SK-N-SH (cell line): ENCODE measurements around the gene ABCB9. TPM values are rescaled to one million over a fixed set of nuclear protein-coding genes. Genes with fewer than 3 reads are reported as not detected.

Experiments used
- CTCF ChIA-PET: fragments of 300-600, 350-600 bp; formaldehyde crosslinking; extraction: SDS; loops from one replicate; lab custom pipeline; 2021; lab: Yijun Ruan, JAX
- POLR2A ChIA-PET: fragments of 350-600 bp; sonication (Branson Sonifier 250); formaldehyde crosslinking; extraction: SDS; loops from one replicate; lab custom pipeline; 2020; ENCODE audit warnings: antibody characterized with exemption, inconsistent platforms; lab: Yijun Ruan, JAX
- DNase-seq: peaks from one replicate; pipeline ENCODE4 v3.0.0; 2012
- H2AFZ ChIP-seq: fragments of 200-600 bp; sonication (generic); 2 replicates; pipeline ENCODE4 v1.8.1; 2016; ENCODE audit warnings: antibody characterized with exemption, mild to moderate bottlenecking, low read depth
- H3F3A ChIP-seq: fragments of 200-600 bp; sonication (generic); replicated peaks from 2 replicates; pipeline ENCODE3; 2016; ENCODE audit warnings: antibody characterized with exemption, mild to moderate bottlenecking; ENCODE audit not compliant: insufficient read depth
- H3K27ac ChIP-seq, 2 experiments: fragments of 200-500 bp in 1 of 2; fragments of 200-600 bp in 1 of 2; sonication (Bioruptor generic) in 1 of 2; sonication (generic), shearing (Covaris generic) in 1 of 2; 2 replicates each; pipeline versions ENCODE4 v1.5.1 to v1.6.1; 2014 to 2016; ENCODE audit warnings: low read depth in 2 of 2, inconsistent platforms in 1 of 2, low read length in 1 of 2, mild to moderate bottlenecking in 1 of 2, mixed read lengths in 1 of 2
- H3K27me3 ChIP-seq: fragments of 200-600 bp; sonication (generic), shearing (Covaris generic); 2 replicates; pipeline ENCODE4 v1.6.1; 2016; ENCODE audit warnings: mixed run types; ENCODE audit not compliant: insufficient read depth
- H3K36me3 ChIP-seq, 2 experiments: fragments of 200-500 bp in 1 of 2; fragments of 200-600 bp in 1 of 2; sonication (Bioruptor generic) in 1 of 2; sonication (generic) in 1 of 2; replicated peaks in 1 of 2; 2 replicates each; pipeline versions ENCODE3 to v1.5.1; 2014 to 2016; ENCODE audit warnings: low read length in 1 of 2, mild to moderate bottlenecking in 1 of 2; ENCODE audit not compliant: insufficient read depth in 2 of 2, control insufficient read depth in 1 of 2
- H3K4me1 ChIP-seq, 2 experiments: fragments of 200-500 bp in 1 of 2; fragments of 200-600 bp in 1 of 2; sonication (Bioruptor generic) in 1 of 2; sonication (generic), shearing (Covaris generic) in 1 of 2; 2 replicates each; pipeline versions ENCODE4 v1.5.1 to v1.6.1; 2014 to 2016; ENCODE audit warnings: low read depth in 1 of 2, low read length in 1 of 2, mixed run types in 1 of 2; ENCODE audit not compliant: insufficient read depth in 2 of 2, control insufficient read depth in 1 of 2
- H3K4me2 ChIP-seq: fragments of 200-600 bp; sonication (generic), shearing (Covaris generic); 2 replicates; pipeline ENCODE4 v1.6.1; 2017; ENCODE audit warnings: mixed run types
- H3K4me3 ChIP-seq, 2 experiments: fragments of 200-500 bp in 1 of 2; fragments of 200-600 bp in 1 of 2; sonication (Bioruptor generic) in 1 of 2; sonication (generic), shearing (Covaris generic) in 1 of 2; 2 replicates each; pipeline versions ENCODE4 v1.5.1 to v1.8.1; 2014 to 2016; ENCODE audit warnings: low read depth in 2 of 2, inconsistent platforms in 1 of 2, low read length in 1 of 2, mild to moderate bottlenecking in 1 of 2, mixed read lengths in 1 of 2, moderate library complexity in 1 of 2
- H3K79me2 ChIP-seq: fragments of 200-600 bp; sonication (generic); 2 replicates; pipeline ENCODE4 v1.8.1; 2017; ENCODE audit warnings: mild to moderate bottlenecking; ENCODE audit not compliant: insufficient read depth
- H3K9ac ChIP-seq: fragments of 200-600 bp; sonication (generic); 2 replicates; pipeline ENCODE4 v1.6.1; 2017; ENCODE audit warnings: mixed run types
- H3K9me2 ChIP-seq: fragments of 200-600 bp; sonication (generic); 2 replicates; pipeline ENCODE4 v1.6.1; 2017; ENCODE audit warnings: mixed run types
- H3K9me3 ChIP-seq: fragments of 200-600 bp; sonication (generic); 2 replicates; pipeline ENCODE4 v1.6.1; 2017; ENCODE audit warnings: mixed run types, mild to moderate bottlenecking, moderate library complexity
- H4K20me1 ChIP-seq: fragments of 200-600 bp; sonication (generic); 2 replicates; pipeline ENCODE4 v1.6.1; 2017; ENCODE audit warnings: mild to moderate bottlenecking, mixed run types; ENCODE audit not compliant: insufficient read depth
- ELF1 ChIP-seq: IDR thresholded peaks from 2 replicates; pipeline ENCODE4 v1.4.0; 2012
- EP300 ChIP-seq, 2 experiments: IDR thresholded peaks; 2 replicates each; pipeline versions ENCODE4 v1.4.0 to v1.6.1; 2012; ENCODE audit warnings: borderline replicate concordance in 1 of 2, low read depth in 1 of 2, low read length in 1 of 2
- EZH2phosphoT487 ChIP-seq: fragments of 200-600 bp; sonication (generic); IDR thresholded peaks from 2 replicates; pipeline ENCODE4 v1.6.1; 2017; ENCODE audit warnings: low read depth, mixed run types, mild to moderate bottlenecking, antibody characterized with exemption, moderate library complexity, borderline replicate concordance
- FOXJ3 ChIP-seq: sonication (generic); formaldehyde crosslinking; IDR thresholded peaks from 2 replicates; pipeline ENCODE4 v1.5.1; 2020; ENCODE audit warnings: mild to moderate bottlenecking, missing genetic modification reagents
- FOXM1 ChIP-seq: IDR thresholded peaks from 2 replicates; pipeline ENCODE4 v1.4.0; 2012; ENCODE audit warnings: low read depth, mild to moderate bottlenecking
- GABPA ChIP-seq: IDR thresholded peaks from 2 replicates; pipeline ENCODE4 v1.4.0; 2012; ENCODE audit warnings: low read depth, mild to moderate bottlenecking
- GATA2 ChIP-seq: sonication (generic); formaldehyde crosslinking; IDR thresholded peaks from 2 replicates; pipeline ENCODE4 v1.5.0; 2020; ENCODE audit warnings: mild to moderate bottlenecking, missing genetic modification reagents
- JUND ChIP-seq: IDR thresholded peaks from 2 replicates; pipeline ENCODE4 v1.4.0; 2012
- MAX ChIP-seq: IDR thresholded peaks from 2 replicates; pipeline ENCODE4 v1.4.0; 2012; ENCODE audit warnings: low read depth
- PBX3 ChIP-seq: IDR thresholded peaks from 2 replicates; pipeline ENCODE4; 2012
- SIN3A ChIP-seq: IDR thresholded peaks from 2 replicates; pipeline ENCODE4 v1.6.1; 2012; ENCODE audit warnings: low read depth, mild to moderate bottlenecking, low read length, moderate library complexity, borderline replicate concordance
- TCF12 ChIP-seq: IDR thresholded peaks from 2 replicates; pipeline ENCODE4 v1.4.0; 2012
- YY1 ChIP-seq: IDR thresholded peaks from 2 replicates; pipeline ENCODE4 v1.4.0; 2012; ENCODE audit warnings: low read depth, mild to moderate bottlenecking
- WGBS: methylation state at CpG from one replicate; pipeline ENCODE4 v1.1.6; 2017; ENCODE audit warnings: low lambda C conversion rate; 5-methylcytosine and 5-hydroxymethylcytosine counted together
- polyA plus RNA-seq, 3 experiments: library from polyadenylated mRNA; depleted of rRNA; stranded (reverse); fragments of >200 nt; gene quantifications; 2 replicates each; pipeline ENCODE4 v1.2.3, GENCODE V29; 2012
- TF ChIP-seq, protein P1 (sequence below): IDR thresholded peaks from 2 replicates; pipeline ENCODE4 v1.4.0; 2012; ENCODE audit warnings: low read depth, borderline replicate concordance
- TF ChIP-seq, protein P2 (sequence below): fragments of 150-350 bp; IDR thresholded peaks from 2 replicates; pipeline ENCODE4 v1.6.1; 2016; ENCODE audit warnings: mild to moderate bottlenecking, low read depth, low read length
- TF ChIP-seq, protein P3 (sequence below): fragments of 200-600 bp; sonication (generic); IDR thresholded peaks from 2 replicates; pipeline ENCODE4 v1.6.1; 2017; ENCODE audit warnings: antibody characterized with exemption, mild to moderate bottlenecking, moderate library complexity

ABCB9 gene
- polyA plus RNA-seq, 1 of the 3 experiments (the other 2 are of a cell fraction): 6.2 TPM

- TF ChIP-seq FOXJ3: no peak
- no peak for TF ChIP-seq PBX3
- TF ChIP-seq, protein P1, sequence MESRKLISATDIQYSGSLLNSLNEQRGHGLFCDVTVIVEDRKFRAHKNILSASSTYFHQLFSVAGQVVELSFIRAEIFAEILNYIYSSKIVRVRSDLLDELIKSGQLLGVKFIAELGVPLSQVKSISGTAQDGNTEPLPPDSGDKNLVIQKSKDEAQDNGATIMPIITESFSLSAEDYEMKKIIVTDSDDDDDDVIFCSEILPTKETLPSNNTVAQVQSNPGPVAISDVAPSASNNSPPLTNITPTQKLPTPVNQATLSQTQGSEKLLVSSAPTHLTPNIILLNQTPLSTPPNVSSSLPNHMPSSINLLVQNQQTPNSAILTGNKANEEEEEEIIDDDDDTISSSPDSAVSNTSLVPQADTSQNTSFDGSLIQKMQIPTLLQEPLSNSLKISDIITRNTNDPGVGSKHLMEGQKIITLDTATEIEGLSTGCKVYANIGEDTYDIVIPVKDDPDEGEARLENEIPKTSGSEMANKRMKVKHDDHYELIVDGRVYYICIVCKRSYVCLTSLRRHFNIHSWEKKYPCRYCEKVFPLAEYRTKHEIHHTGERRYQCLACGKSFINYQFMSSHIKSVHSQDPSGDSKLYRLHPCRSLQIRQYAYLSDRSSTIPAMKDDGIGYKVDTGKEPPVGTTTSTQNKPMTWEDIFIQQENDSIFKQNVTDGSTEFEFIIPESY: no peak
- TF ChIP-seq YY1: no peak
- TF ChIP-seq FOXM1: no peak
- TF ChIP-seq SIN3A: no peak
- TF ChIP-seq, protein P2, sequence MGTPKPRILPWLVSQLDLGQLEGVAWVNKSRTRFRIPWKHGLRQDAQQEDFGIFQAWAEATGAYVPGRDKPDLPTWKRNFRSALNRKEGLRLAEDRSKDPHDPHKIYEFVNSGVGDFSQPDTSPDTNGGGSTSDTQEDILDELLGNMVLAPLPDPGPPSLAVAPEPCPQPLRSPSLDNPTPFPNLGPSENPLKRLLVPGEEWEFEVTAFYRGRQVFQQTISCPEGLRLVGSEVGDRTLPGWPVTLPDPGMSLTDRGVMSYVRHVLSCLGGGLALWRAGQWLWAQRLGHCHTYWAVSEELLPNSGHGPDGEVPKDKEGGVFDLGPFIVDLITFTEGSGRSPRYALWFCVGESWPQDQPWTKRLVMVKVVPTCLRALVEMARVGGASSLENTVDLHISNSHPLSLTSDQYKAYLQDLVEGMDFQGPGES: no peak
- no peak for TF ChIP-seq JUND
- no peak for TF ChIP-seq EP300 (IDR thresholded peaks at IDR 0.05; ENCODE audit: borderline replicate concordance in 1 of 2, low read depth in 1 of 2, low read length in 1 of 2)
- no peak for TF ChIP-seq EZH2phosphoT487
- TF ChIP-seq GATA2: no peak
- no peak for TF ChIP-seq GABPA
- no peak for TF ChIP-seq ELF1
- TF ChIP-seq MAX: no peak
- no peak for TF ChIP-seq TCF12
- TF ChIP-seq, protein P3, sequence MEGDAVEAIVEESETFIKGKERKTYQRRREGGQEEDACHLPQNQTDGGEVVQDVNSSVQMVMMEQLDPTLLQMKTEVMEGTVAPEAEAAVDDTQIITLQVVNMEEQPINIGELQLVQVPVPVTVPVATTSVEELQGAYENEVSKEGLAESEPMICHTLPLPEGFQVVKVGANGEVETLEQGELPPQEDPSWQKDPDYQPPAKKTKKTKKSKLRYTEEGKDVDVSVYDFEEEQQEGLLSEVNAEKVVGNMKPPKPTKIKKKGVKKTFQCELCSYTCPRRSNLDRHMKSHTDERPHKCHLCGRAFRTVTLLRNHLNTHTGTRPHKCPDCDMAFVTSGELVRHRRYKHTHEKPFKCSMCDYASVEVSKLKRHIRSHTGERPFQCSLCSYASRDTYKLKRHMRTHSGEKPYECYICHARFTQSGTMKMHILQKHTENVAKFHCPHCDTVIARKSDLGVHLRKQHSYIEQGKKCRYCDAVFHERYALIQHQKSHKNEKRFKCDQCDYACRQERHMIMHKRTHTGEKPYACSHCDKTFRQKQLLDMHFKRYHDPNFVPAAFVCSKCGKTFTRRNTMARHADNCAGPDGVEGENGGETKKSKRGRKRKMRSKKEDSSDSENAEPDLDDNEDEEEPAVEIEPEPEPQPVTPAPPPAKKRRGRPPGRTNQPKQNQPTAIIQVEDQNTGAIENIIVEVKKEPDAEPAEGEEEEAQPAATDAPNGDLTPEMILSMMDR: no peak
- ChIA-PET POLR2A (interaction anchor here (2.1 kb wide), 1 partner anchor 8 kb away, joined by 9 read pairs; the partner anchor contains the start of gene OGFOD2), CTCF (interaction anchor here (1.3 to 5.0 kb wide), 2 partner anchors 60 to 255 kb away, joined by 3 to 25 read pairs; no protein-coding TSS in a partner anchor)
- Histone ChIP-seq H3K9ac (no peak overlapping the region), H3K36me3 (peaks cover 0 to 20% of the 10 kb centered on the region in 2 experiments), H2AFZ (no peak overlapping the region), H3K27me3 (no peaks in the 10 kb centered on the region), H3K79me2 (peaks cover 48% of the 10 kb centered on the region; the same call in 1 of the 2 replicates), H3K9me3 (no peaks in the 10 kb centered on the region), H3K4me1 (peaks cover 13 to 33% of the 10 kb centered on the region in 2 experiments; a peak in 3 of 4 replicates), H3K9me2 (no peaks in the 10 kb centered on the region), H4K20me1 (peaks cover 10% of the 10 kb centered on the region; the same call in 1 of the 2 replicates), H3K4me3 (no peak overlapping the region), H3K4me2 (no peak overlapping the region; the same call in 1 of the 2 replicates), H3K27ac (no peak overlapping the region; a peak in 1 of 4 replicates), H3F3A (peaks cover 7% of the 10 kb centered on the region)
- no peak for DNase-seq
- WGBS: 94% methylated on average over 16 of the region's 21 CpGs
Measured at GRCh38 chr12:122982963-122983788, 16.9 kb upstream of the ABCB9 start.
